CD1c-positive myeloid dendritic cell (primary cell): ENCODE data around the gene SLBP.
A peak's percentile ranks its signal among the peaks of the same experiment; 100 is the strongest.

Source experiments
- DNase-seq: peaks from one replicate; pipeline ENCODE4 v3.0.0-alpha.2; 2016; ENCODE audit errors: extremely low spot score

SLBP gene

GRCh38 chr4:1727117-1728031 lies 15.3 kb upstream of the SLBP start:
- DNase-seq, result peak; percentile 86

GRCh38 chr4:1726146-1726934 lies 14.2 kb upstream of the SLBP start:
- DNase-seq, result peak; percentile 93

GRCh38 chr4:1725521-1725920 lies 13.4 kb upstream of the SLBP start:
- no peak for DNase-seq

GRCh38 chr4:1723131-1723801 lies 11.1 kb upstream of the SLBP start:
- peak; percentile 88 for DNase-seq

- no peak for DNase-seq
Measured at GRCh38 chr4:1722551-1723118, 10.5 kb upstream of the SLBP start.

- peak; percentile 28 for DNase-seq
Measured at GRCh38 chr4:1721666-1722550, 9.8 kb upstream of the SLBP start.

- peak; percentile 95 for DNase-seq
Measured at GRCh38 chr4:1721003-1721665, 9.0 kb upstream of the SLBP start, which contains the start of the genes TACC3 and TMEM129. Gene TACC3, plus strand, starts transcription at chr4:1721521. Its CDS starts 1,901 bp downstream, at chr4:1723422. Gene TMEM129, minus strand, starts transcription at chr4:1721323. Its CDS starts 486 bp downstream, at chr4:1720837.

GRCh38 chr4:1720163-1720983 lies 8.3 kb upstream of the SLBP start:
- DNase-seq, result peak; percentile 35

- DNase-seq, result no peak
Measured at GRCh38 chr4:1718095-1718850, 6.2 kb upstream of the SLBP start.

GRCh38 chr4:1717129-1718094 lies 5.3 kb upstream of the SLBP start:
- no peak for DNase-seq

- DNase-seq, result no peak
Measured at GRCh38 chr4:1716065-1716945, 4.2 kb upstream of the SLBP start.

GRCh38 chr4:1715002-1715758 lies 3.1 kb upstream of the SLBP start:
- peak; percentile 29 for DNase-seq

- no peak for DNase-seq
Measured at GRCh38 chr4:1714303-1715001, 2.3 kb upstream of the SLBP start.

- no peak for DNase-seq
Measured at GRCh38 chr4:1713003-1713851, 1.1 kb upstream of the SLBP start.
